ENCODE measurements around the gene PLB1. TPM values are rescaled to one million over a fixed set of nuclear protein-coding genes. Genes with fewer than 3 reads are reported as not detected.

The PLB1 gene
- total RNA-seq, 1 experiment from 2014 or later = 0.44 TPM

DNA sequence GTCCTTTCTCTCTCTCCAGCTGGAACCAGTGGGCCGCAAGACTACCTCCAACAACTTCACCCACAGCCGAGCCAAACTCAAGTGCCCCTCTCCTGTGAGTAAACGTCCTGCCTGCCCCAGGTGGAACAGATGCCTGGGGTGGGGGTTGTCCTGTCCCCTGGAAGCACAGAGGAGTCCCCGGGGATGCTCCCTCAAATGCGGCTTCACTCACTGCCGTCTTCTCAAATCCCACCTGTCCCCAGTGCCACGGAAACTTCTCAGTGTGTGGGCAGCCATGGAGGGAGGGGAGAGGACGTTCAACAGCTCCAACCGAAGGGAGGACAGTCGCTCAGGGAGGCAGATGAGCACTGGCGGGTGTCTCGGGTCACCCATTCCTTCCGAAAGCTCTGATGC, 145.0 kb downstream of the PLB1 start:
- no peaks in the 10 kb centered on the region for H3K36me3 Mint-ChIP-seq
- ChIA-PET CTCF (interaction anchor here (0.6 kb wide), 1 partner anchor 74 kb away, joined by 3 read pairs; no protein-coding TSS in a partner anchor), POLR2A (no interaction called here)
- peaks cover 20% of the 10 kb centered on the region for H3K4me1 Mint-ChIP-seq
- H3K4me3 Mint-ChIP-seq = no peak overlapping the region
- H3K27ac Mint-ChIP-seq = no peak overlapping the region
- DNase-seq (ENCODE audit: low spot score) (no peak), ATAC-seq (no peak)
- no peaks in the 10 kb centered on the region for H3K9me3 Mint-ChIP-seq
- TF ChIP-seq, protein P1, sequence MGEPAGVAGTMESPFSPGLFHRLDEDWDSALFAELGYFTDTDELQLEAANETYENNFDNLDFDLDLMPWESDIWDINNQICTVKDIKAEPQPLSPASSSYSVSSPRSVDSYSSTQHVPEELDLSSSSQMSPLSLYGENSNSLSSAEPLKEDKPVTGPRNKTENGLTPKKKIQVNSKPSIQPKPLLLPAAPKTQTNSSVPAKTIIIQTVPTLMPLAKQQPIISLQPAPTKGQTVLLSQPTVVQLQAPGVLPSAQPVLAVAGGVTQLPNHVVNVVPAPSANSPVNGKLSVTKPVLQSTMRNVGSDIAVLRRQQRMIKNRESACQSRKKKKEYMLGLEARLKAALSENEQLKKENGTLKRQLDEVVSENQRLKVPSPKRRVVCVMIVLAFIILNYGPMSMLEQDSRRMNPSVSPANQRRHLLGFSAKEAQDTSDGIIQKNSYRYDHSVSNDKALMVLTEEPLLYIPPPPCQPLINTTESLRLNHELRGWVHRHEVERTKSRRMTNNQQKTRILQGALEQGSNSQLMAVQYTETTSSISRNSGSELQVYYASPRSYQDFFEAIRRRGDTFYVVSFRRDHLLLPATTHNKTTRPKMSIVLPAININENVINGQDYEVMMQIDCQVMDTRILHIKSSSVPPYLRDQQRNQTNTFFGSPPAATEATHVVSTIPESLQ (CRISPR knock-in tag; IDR thresholded peaks at IDR 0.05) = no peak
- H3K27me3 Mint-ChIP-seq (ENCODE audit: low read depth) = no peaks in the 10 kb centered on the region

DNA sequence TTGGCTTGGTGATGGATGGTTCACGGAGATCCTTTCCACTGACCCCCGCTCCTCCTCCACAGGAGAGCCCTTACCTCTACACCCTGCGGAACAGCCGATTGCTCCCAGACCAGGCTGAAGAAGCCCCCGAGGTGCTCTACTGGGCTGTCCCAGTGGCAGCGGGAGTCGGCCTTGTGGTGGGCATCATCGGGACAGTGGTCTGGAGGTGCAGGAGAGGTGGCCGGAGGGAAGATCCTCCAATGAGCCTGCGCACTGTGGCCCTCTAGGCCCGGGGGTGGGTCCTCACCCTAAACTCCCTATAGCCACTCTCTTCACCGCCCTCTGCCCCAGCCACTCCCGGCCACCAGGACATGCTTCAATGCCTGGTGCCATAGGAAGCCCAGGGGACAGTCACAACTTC, 146.9 kb downstream of the PLB1 start:
- no peak for TF ChIP-seq FOXJ3 (CRISPR knock-in tag; IDR thresholded peaks at IDR 0.05; ENCODE audit: borderline replicate concordance)
- TF ChIP-seq TEAD4 (CRISPR knock-in tag; IDR thresholded peaks at IDR 0.05) = no peak
- TF ChIP-seq, protein P2, sequence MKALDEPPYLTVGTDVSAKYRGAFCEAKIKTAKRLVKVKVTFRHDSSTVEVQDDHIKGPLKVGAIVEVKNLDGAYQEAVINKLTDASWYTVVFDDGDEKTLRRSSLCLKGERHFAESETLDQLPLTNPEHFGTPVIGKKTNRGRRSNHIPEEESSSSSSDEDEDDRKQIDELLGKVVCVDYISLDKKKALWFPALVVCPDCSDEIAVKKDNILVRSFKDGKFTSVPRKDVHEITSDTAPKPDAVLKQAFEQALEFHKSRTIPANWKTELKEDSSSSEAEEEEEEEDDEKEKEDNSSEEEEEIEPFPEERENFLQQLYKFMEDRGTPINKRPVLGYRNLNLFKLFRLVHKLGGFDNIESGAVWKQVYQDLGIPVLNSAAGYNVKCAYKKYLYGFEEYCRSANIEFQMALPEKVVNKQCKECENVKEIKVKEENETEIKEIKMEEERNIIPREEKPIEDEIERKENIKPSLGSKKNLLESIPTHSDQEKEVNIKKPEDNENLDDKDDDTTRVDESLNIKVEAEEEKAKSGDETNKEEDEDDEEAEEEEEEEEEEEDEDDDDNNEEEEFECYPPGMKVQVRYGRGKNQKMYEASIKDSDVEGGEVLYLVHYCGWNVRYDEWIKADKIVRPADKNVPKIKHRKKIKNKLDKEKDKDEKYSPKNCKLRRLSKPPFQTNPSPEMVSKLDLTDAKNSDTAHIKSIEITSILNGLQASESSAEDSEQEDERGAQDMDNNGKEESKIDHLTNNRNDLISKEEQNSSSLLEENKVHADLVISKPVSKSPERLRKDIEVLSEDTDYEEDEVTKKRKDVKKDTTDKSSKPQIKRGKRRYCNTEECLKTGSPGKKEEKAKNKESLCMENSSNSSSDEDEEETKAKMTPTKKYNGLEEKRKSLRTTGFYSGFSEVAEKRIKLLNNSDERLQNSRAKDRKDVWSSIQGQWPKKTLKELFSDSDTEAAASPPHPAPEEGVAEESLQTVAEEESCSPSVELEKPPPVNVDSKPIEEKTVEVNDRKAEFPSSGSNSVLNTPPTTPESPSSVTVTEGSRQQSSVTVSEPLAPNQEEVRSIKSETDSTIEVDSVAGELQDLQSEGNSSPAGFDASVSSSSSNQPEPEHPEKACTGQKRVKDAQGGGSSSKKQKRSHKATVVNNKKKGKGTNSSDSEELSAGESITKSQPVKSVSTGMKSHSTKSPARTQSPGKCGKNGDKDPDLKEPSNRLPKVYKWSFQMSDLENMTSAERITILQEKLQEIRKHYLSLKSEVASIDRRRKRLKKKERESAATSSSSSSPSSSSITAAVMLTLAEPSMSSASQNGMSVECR (CRISPR knock-in tag; IDR thresholded peaks at IDR 0.05; ENCODE audit: borderline replicate concordance) = no peak
- ATAC-seq (no peak), DNase-seq (ENCODE audit: low spot score) (no peak)
- ChIA-PET CTCF (interaction anchor here (0.5 kb wide), 1 partner anchor 137 kb away, joined by 5 read pairs; no protein-coding TSS in a partner anchor), POLR2A (no interaction called here)
- Mint-ChIP-seq H3K4me1 (peaks cover 20% of the 10 kb centered on the region), H3K4me3 (no peak overlapping the region), H3K27me3 (ENCODE audit: low read depth) (no peaks in the 10 kb centered on the region), H3K36me3 (no peaks in the 10 kb centered on the region), H3K9me3 (no peaks in the 10 kb centered on the region), H3K27ac (no peak overlapping the region)

DNA sequence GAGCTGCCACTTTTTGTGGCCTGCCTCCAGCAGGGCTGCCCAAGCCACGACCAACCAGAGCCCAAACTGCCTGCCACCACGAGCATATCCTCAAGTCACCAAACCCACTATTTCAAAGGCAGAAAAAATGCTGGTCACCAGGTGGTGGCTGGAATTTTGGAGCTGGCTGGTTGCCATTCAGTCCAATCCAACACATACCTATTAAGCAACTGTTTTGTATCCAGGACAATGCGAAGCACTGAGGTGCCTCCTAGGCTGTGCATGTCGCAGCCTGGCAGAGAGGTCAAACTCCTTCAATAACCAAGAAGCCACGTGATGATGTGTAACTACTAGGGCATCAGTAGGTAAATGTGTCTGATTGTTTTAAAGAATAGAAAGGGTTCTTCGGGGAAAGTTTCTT, 147.5 kb downstream of the PLB1 start:
- no peak for DNase-seq (ENCODE audit: low spot score)
- H3K4me1 Mint-ChIP-seq = peaks cover 20% of the 10 kb centered on the region
- H3K27ac Mint-ChIP-seq = no peak overlapping the region
- no peak overlapping the region for H3K4me3 Mint-ChIP-seq
- CTCF ChIA-PET = no interaction called here
- no peak for ATAC-seq
- no peaks in the 10 kb centered on the region for H3K27me3 Mint-ChIP-seq (ENCODE audit: low read depth)
- no peaks in the 10 kb centered on the region for H3K36me3 Mint-ChIP-seq
- POLR2A ChIA-PET = no interaction called here
- no peaks in the 10 kb centered on the region for H3K9me3 Mint-ChIP-seq
- no peak for TF ChIP-seq RELA (CRISPR knock-in tag; IDR thresholded peaks at IDR 0.05; ENCODE audit: borderline replicate concordance)
- no peak for TF ChIP-seq ZNF671 (CRISPR knock-in tag; IDR thresholded peaks at IDR 0.05)
- TF ChIP-seq, protein P3, sequence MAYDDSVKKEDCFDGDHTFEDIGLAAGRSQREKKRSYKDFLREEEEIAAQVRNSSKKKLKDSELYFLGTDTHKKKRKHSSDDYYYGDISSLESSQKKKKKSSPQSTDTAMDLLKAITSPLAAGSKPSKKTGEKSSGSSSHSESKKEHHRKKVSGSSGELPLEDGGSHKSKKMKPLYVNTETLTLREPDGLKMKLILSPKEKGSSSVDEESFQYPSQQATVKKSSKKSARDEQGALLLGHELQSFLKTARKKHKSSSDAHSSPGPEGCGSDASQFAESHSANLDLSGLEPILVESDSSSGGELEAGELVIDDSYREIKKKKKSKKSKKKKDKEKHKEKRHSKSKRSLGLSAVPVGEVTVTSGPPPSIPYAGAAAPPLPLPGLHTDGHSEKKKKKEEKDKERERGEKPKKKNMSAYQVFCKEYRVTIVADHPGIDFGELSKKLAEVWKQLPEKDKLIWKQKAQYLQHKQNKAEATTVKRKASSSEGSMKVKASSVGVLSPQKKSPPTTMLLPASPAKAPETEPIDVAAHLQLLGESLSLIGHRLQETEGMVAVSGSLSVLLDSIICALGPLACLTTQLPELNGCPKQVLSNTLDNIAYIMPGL (CRISPR knock-in tag; IDR thresholded peaks at IDR 0.05) = no peak
- TF ChIP-seq, protein P4, sequence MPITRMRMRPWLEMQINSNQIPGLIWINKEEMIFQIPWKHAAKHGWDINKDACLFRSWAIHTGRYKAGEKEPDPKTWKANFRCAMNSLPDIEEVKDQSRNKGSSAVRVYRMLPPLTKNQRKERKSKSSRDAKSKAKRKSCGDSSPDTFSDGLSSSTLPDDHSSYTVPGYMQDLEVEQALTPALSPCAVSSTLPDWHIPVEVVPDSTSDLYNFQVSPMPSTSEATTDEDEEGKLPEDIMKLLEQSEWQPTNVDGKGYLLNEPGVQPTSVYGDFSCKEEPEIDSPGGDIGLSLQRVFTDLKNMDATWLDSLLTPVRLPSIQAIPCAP (CRISPR knock-in tag; IDR thresholded peaks at IDR 0.05) = no peak
- TF ChIP-seq ZNF232 (CRISPR knock-in tag; IDR thresholded peaks at IDR 0.05) = no peak
- no peak for TF ChIP-seq ZNF138 (CRISPR knock-in tag; conservative IDR thresholded peaks at IDR 0.05)
- TF ChIP-seq, protein P1 (CRISPR knock-in tag; IDR thresholded peaks at IDR 0.05) = no peak
- TF ChIP-seq ATF1 (CRISPR knock-in tag; IDR thresholded peaks at IDR 0.05) = no peak
- no peak for TF ChIP-seq ZNF263 (CRISPR knock-in tag; IDR thresholded peaks at IDR 0.05; ENCODE audit: low read depth)
- TF ChIP-seq, protein P5, sequence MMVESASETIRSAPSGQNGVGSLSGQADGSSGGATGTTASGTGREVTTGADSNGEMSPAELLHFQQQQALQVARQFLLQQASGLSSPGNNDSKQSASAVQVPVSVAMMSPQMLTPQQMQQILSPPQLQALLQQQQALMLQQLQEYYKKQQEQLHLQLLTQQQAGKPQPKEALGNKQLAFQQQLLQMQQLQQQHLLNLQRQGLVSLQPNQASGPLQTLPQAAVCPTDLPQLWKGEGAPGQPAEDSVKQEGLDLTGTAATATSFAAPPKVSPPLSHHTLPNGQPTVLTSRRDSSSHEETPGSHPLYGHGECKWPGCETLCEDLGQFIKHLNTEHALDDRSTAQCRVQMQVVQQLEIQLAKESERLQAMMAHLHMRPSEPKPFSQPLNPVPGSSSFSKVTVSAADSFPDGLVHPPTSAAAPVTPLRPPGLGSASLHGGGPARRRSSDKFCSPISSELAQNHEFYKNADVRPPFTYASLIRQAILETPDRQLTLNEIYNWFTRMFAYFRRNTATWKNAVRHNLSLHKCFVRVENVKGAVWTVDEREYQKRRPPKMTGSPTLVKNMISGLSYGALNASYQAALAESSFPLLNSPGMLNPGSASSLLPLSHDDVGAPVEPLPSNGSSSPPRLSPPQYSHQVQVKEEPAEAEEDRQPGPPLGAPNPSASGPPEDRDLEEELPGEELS (CRISPR knock-in tag; IDR thresholded peaks at IDR 0.05) = no peak
- no peak for TF ChIP-seq ELF4 (CRISPR knock-in tag; IDR thresholded peaks at IDR 0.05; ENCODE audit: low read depth)
- TF ChIP-seq, protein P6, sequence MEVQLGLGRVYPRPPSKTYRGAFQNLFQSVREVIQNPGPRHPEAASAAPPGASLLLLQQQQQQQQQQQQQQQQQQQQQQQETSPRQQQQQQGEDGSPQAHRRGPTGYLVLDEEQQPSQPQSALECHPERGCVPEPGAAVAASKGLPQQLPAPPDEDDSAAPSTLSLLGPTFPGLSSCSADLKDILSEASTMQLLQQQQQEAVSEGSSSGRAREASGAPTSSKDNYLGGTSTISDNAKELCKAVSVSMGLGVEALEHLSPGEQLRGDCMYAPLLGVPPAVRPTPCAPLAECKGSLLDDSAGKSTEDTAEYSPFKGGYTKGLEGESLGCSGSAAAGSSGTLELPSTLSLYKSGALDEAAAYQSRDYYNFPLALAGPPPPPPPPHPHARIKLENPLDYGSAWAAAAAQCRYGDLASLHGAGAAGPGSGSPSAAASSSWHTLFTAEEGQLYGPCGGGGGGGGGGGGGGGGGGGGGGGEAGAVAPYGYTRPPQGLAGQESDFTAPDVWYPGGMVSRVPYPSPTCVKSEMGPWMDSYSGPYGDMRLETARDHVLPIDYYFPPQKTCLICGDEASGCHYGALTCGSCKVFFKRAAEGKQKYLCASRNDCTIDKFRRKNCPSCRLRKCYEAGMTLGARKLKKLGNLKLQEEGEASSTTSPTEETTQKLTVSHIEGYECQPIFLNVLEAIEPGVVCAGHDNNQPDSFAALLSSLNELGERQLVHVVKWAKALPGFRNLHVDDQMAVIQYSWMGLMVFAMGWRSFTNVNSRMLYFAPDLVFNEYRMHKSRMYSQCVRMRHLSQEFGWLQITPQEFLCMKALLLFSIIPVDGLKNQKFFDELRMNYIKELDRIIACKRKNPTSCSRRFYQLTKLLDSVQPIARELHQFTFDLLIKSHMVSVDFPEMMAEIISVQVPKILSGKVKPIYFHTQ (CRISPR knock-in tag; IDR thresholded peaks at IDR 0.05) = no peak
- no peak for TF ChIP-seq NR1H2 (CRISPR knock-in tag; IDR thresholded peaks at IDR 0.05)
